ENCODE data around the gene DSTN. TPM values are rescaled to one million over a fixed set of nuclear protein-coding genes. Genes with fewer than 3 reads are reported as not detected.

DSTN gene
- total RNA-seq, 1 experiment from 2014 or later: 202 TPM

DNA sequence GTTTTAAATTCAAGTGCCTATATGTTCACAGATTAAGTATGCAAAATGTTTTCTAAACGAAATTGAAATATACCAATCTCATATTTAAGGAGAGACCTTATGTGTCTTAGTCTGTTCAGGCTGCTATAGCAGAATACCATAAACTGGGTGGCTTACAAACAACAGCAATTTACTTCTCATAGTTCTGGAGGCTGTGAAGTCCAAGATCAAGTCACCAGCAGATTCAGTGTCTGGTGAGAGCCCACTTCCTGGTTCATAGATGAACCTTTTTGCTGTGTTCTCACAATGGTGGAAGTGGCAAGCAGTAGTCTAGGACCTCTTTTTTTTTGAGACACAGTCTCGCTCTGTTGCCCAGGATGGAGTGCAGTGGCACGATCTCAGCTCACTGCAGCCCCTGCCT, 3.5 kb upstream of the DSTN start (continued):
- no peak for TF ChIP-seq ZNF274 (IDR thresholded peaks at IDR 0.05; ENCODE audit: low read depth, low read length)

DNA sequence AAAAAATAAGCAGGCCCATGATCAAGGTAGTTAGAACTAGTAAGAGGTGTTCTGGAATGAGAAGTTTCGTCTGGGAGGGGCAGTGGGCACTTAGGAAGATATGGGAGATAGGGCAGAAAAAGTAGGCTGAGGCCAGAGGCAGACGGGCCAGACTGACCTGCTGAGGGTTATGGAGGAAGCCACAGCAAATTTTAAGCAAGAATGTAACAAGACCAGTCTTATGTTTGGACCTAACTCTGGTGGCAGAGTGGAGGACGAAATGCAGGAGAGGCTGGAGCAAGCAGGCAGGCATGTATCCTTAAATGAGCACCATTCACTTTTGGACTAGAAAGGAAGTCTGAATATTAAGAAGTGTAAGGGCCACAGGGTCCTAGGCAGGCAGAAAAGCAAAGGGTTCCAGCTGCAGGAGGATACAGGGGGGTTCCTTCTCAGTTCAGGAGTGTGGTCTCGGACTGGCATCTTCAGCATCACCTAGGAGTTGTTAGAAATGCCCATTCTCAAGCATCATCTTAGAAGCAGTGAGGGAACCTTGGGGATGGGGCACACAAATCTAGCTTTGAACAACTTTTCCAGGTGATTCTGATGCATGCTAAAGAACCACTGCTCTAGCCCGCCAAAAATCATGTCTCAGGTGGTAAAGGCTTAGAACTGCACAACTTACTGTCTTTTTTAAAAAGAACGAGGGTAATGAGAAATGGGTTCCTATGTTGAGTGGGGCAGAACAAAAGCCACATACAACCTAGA, 1.7 kb upstream of the DSTN start:
- Histone ChIP-seq H3K27ac (ENCODE audit: low read depth, low read length) (peak overlapping the region; percentile 98), H3K36me3 (ENCODE audit: control insufficient read depth in 1 of 2, insufficient read depth in 2 of 2, low read length in 2 of 2) (peaks cover 0 to 2% of the 10 kb centered on the region in 2 experiments; a peak in 2 of 4 replicates), H3K9me2 (ENCODE audit: insufficient read depth) (no peaks in the 10 kb centered on the region), H4K20me1 (ENCODE audit: insufficient read depth) (peaks cover 22% of the 10 kb centered on the region; the same call in 1 of the 2 replicates), H3K4me1 (ENCODE audit: control insufficient read depth in 1 of 2, insufficient read depth in 2 of 2, low read length in 2 of 2) (peaks cover 41 to 68% of the 10 kb centered on the region in 2 experiments), H3K4me2 (ENCODE audit: low read length) (peak overlapping the region; percentile 85), H2AFZ (ENCODE audit: low read depth, low read length, poor library complexity, severe bottlenecking) (no peak overlapping the region), H3K9me3 (ENCODE audit: control insufficient read depth in 1 of 2, insufficient read depth in 1 of 2, low read depth in 1 of 2, low read length in 2 of 2) (no peaks in the 10 kb centered on the region), H3K4me3 (replicated peaks in 1 of 2; ENCODE audit: low read depth in 1 of 2, low read length in 2 of 2) (peak overlapping the region; percentile 71 to 90), H3K27me3 (ENCODE audit: insufficient read depth, low read length) (no peaks in the 10 kb centered on the region), H3K9ac (ENCODE audit: low read length) (peak overlapping the region; percentile 93), H3K79me2 (ENCODE audit: insufficient read depth, low read length) (peaks cover 40% of the 10 kb centered on the region)
- no peak for ATAC-seq
- ChIA-PET POLR2A (no interaction called here), CTCF (no interaction called here), RAD21 (ENCODE audit: low non-redundant PET in 1 of 2, low total read pairs in 2 of 2, uncharacterized antibody in 2 of 2, unreplicated experiment in 2 of 2) (no interaction called here)
- no peak for DNase-seq (ENCODE audit: low read depth, low spot score)
- TF ChIP-seq, protein P1, sequence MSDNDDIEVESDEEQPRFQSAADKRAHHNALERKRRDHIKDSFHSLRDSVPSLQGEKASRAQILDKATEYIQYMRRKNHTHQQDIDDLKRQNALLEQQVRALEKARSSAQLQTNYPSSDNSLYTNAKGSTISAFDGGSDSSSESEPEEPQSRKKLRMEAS (IDR thresholded peaks at IDR 0.05): no peak
- TF ChIP-seq ZNF274 (IDR thresholded peaks at IDR 0.05; ENCODE audit: low read depth, low read length) (no peak), POLR2A (IDR thresholded peaks at IDR 0.05; ENCODE audit: borderline replicate concordance, extremely low read depth, insufficient read depth, insufficient read length) (peak; percentile 8)
- TF ChIP-seq, protein P2, sequence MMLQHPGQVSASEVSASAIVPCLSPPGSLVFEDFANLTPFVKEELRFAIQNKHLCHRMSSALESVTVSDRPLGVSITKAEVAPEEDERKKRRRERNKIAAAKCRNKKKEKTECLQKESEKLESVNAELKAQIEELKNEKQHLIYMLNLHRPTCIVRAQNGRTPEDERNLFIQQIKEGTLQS (IDR thresholded peaks at IDR 0.05): no peak
- BruUV-seq (replicated peaks): no TSS peak
- intact Hi-C loops (cut with micrococcal nuclease): no loop called here

DNA sequence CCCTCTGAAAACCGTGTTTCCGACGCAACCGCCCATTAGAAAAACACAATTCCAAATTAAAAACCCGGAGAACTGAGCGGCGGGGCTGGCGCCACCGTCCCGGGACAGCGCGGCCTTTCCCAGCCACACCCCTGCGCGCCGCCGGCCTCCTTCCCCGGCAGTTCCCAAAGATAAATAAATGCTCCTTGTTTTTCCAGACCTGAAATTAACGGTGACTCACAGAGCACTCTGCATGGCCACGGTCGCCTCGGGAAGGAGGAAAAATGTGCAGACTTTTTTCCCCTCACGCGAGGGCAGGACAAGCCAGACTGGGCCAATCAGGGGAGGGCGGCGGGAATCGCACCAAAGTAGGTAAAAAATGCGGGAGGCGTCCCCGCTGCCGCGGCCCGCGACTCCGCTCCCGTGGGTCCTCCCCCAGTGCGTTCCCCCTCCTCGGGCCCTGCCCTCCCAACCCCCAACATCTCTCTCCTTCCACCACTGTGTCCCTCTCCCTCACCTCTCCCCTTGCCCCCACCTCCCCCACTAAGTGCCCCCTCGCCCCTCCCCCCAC, 828 bp upstream of the DSTN start:
- Histone ChIP-seq H3K9me3 (ENCODE audit: control insufficient read depth in 1 of 2, insufficient read depth in 1 of 2, low read depth in 1 of 2, low read length in 2 of 2) (no peaks in the 10 kb centered on the region), H3K4me3 (replicated peaks in 1 of 2; ENCODE audit: low read depth in 1 of 2, low read length in 2 of 2) (peak overlapping the region; percentile 71 to 90), H3K36me3 (ENCODE audit: control insufficient read depth in 1 of 2, insufficient read depth in 2 of 2, low read length in 2 of 2) (peaks cover 0 to 5% of the 10 kb centered on the region in 2 experiments; a peak in 2 of 4 replicates), H3K4me1 (ENCODE audit: control insufficient read depth in 1 of 2, insufficient read depth in 2 of 2, low read length in 2 of 2) (peaks cover 37 to 61% of the 10 kb centered on the region in 2 experiments), H2AFZ (ENCODE audit: low read depth, low read length, poor library complexity, severe bottlenecking) (no peak overlapping the region), H3K9ac (ENCODE audit: low read length) (peak overlapping the region; percentile 93), H3K79me2 (ENCODE audit: insufficient read depth, low read length) (peaks cover 48% of the 10 kb centered on the region), H3K4me2 (ENCODE audit: low read length) (peak overlapping the region; percentile 85), H3K27ac (ENCODE audit: low read depth, low read length) (peak overlapping the region; percentile 98), H3K9me2 (ENCODE audit: insufficient read depth) (no peaks in the 10 kb centered on the region), H4K20me1 (ENCODE audit: insufficient read depth) (peaks cover 22% of the 10 kb centered on the region; the same call in 1 of the 2 replicates), H3K27me3 (ENCODE audit: insufficient read depth, low read length) (no peaks in the 10 kb centered on the region)
- peak; percentile 91 for DNase-seq (ENCODE audit: low read depth, low spot score)
- ChIA-PET POLR2A (interaction anchor here (0.9 to 2.1 kb wide), 4 partner anchors 8 to 32 kb away, joined by 4 to 38 read pairs (median 14); no protein-coding TSS in a partner anchor), CTCF (interaction anchor here (1.0 kb wide), 1 partner anchor 41 kb away, joined by 5 read pairs; no protein-coding TSS in a partner anchor), RAD21 (ENCODE audit: low non-redundant PET in 1 of 2, low total read pairs in 2 of 2, uncharacterized antibody in 2 of 2, unreplicated experiment in 2 of 2) (no interaction called here)
- peak; percentile 78 for ATAC-seq
- BruUV-seq (replicated peaks): no TSS peak
- intact Hi-C loops (cut with micrococcal nuclease): loop anchor here (1.0 kb wide), 2 partner anchors 11 to 32 kb away; no protein-coding TSS in a partner anchor
- TF ChIP-seq, protein P2 (IDR thresholded peaks at IDR 0.05): no peak
- TF ChIP-seq SIN3A (IDR thresholded peaks at IDR 0.05; ENCODE audit: low read depth) (peak; percentile 28; the same call in 1 of the 2 replicates), EZH2 (IDR thresholded peaks at IDR 0.05) (no peak), POLR2A (IDR thresholded peaks at IDR 0.05; ENCODE audit: borderline replicate concordance, extremely low read depth, insufficient read depth, insufficient read length) (peak; percentile 34), CBX3 (IDR thresholded peaks at IDR 0.05; ENCODE audit: low read depth) (no peak; the same call in 1 of the 2 replicates), FOSL1 (IDR thresholded peaks at IDR 0.05; ENCODE audit: low read depth) (peak; percentile 62)
- TF ChIP-seq, protein P1 (IDR thresholded peaks at IDR 0.05): peak; percentile 53
- TF ChIP-seq, protein P3, sequence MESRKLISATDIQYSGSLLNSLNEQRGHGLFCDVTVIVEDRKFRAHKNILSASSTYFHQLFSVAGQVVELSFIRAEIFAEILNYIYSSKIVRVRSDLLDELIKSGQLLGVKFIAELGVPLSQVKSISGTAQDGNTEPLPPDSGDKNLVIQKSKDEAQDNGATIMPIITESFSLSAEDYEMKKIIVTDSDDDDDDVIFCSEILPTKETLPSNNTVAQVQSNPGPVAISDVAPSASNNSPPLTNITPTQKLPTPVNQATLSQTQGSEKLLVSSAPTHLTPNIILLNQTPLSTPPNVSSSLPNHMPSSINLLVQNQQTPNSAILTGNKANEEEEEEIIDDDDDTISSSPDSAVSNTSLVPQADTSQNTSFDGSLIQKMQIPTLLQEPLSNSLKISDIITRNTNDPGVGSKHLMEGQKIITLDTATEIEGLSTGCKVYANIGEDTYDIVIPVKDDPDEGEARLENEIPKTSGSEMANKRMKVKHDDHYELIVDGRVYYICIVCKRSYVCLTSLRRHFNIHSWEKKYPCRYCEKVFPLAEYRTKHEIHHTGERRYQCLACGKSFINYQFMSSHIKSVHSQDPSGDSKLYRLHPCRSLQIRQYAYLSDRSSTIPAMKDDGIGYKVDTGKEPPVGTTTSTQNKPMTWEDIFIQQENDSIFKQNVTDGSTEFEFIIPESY (IDR thresholded peaks at IDR 0.05; ENCODE audit: extremely low read depth, insufficient replicate concordance, low read length): peak; percentile 49
